HG02884 (cell line): ENCODE measurements around the gene BICC1.
A peak's percentile ranks its signal among the peaks of the same experiment; 100 is the strongest.

Experiments used
- ATAC-seq: cut with Tn5 transposase; IDR thresholded peaks from one replicate; pipeline ENCODE4 v1.9.1; 2021; ENCODE audit warnings: mild to moderate bottlenecking, moderate library complexity; ENCODE audit not compliant: unreplicated experiment

Gene BICC1

GRCh38 chr10:58771863-58772262 lies 259.2 kb downstream of the BICC1 start:
- ATAC-seq = no peak

DNA sequence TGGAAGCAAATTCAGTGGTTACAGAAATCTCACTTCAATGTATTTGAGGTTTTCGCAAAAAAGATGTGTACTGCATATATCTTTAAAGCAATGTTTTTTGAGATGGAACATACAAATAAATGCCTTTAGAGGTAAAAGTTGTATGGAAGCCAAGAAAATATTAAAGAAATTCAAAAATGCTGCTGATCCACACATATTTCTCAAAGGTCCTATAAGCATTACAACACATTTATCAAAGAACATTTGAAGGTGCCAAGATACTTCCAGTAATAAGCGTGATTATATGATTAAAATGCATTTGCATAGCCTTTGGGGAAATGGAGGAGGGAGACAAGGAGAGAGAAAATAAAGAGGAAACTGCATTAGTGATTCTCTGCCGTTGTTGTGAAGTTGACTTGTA lies 260.1 kb downstream of the BICC1 start:
- no peak for ATAC-seq

DNA sequence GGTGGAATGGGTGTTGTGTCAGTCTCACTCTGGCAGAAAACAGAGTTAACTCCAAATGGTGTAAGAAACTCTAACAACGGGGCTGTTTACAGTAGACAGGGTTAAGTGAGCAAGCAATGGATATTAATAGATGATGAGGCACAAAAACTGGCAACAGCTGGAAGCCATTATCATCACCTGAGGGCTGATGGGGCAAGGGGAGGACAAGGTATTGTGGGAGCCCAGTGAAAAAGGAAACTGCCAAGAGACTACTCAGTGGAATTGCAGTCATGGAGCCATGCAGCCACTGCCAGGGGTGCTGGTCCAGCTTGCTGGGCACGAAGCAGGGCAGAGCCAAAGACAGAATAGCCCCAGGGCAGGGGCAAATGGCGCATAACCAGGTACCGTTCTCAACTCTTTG lies 260.7 kb downstream of the BICC1 start:
- no peak for ATAC-seq

GRCh38 chr10:58773944-58774343 lies 261.3 kb downstream of the BICC1 start:
- no peak for ATAC-seq

DNA sequence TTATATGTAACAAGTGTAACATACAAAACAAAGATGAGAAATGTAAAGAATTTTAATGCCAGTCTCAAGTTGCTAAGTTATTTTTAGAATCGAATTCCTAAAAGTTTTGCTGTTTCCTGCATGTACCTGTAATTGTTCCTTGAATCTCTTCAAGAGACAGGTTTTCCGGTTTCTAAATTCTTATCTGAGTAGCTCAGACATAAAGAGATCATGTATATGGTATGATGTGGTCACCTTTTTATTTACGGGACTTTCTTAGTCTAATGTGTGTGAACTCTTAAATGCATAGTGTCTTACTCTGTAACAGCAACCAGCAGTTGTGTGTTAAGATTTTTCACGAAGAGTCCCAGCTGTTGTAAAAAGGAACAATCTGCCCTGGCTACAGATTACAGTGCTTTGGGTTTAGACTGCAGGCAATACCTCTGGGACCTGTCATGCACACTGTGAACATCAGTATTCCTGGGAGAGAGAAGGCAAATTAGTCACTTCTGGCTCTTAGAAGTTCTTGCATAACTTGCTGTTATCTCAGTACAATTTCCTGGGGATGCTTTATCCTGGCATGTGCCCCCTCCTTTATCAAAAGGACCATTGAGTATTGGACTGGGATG lies 263.4 kb downstream of the BICC1 start:
- no peak for ATAC-seq

GRCh38 chr10:58776568-58777318 lies 264.1 kb downstream of the BICC1 start:
- no peak for ATAC-seq

GRCh38 chr10:58778966-58779365 lies 266.3 kb downstream of the BICC1 start:
- no peak for ATAC-seq

- ATAC-seq = no peak
These were observed 266.9 kb downstream of the BICC1 start for GRCh38 chr10:58779594-58779993.

GRCh38 chr10:58780476-58780875 lies 267.8 kb downstream of the BICC1 start:
- no peak for ATAC-seq

GRCh38 chr10:58781873-58782488 lies 269.3 kb downstream of the BICC1 start:
- ATAC-seq = peak; percentile 65

- ATAC-seq = no peak
These were observed 270.5 kb downstream of the BICC1 start for GRCh38 chr10:58782876-58783851.

GRCh38 chr10:58784361-58784760 lies 271.7 kb downstream of the BICC1 start:
- ATAC-seq = no peak

DNA sequence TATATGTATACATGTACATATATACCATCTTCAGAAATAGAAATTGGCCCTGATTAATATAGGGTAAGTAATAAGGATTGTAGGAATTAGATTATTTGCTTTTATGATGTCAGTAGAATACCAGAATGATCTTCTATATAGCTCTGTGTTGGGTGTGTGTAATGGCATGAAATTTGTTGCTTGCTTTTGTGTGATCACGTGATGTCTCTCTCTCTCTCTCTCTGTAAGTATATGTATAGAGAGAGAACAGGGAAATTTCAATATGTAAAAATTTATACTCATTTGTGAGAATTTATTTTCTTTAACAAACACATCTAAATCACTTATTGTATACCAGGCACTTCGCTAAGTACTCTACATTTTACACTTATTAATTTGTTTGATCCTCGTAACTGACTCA lies 272.7 kb downstream of the BICC1 start:
- ATAC-seq = no peak

DNA sequence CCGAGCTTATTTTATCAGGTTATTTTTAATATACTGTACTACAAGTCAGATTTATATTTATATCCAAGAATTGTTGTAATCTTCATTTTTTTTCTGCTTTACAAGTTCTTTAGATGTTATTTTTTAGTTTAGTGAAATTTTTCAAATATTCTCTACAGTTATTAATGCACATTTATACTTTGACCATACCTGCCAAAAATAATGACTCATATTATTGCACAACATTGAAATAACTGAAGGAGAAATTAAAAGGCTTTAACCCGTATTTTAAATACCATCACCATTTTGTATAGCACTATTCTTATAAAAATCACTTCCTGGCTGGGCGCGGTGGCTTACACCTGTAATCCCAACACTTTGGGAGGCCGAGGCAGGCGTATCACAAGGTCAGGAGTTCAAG lies 278.5 kb downstream of the BICC1 start:
- ATAC-seq = no peak

DNA sequence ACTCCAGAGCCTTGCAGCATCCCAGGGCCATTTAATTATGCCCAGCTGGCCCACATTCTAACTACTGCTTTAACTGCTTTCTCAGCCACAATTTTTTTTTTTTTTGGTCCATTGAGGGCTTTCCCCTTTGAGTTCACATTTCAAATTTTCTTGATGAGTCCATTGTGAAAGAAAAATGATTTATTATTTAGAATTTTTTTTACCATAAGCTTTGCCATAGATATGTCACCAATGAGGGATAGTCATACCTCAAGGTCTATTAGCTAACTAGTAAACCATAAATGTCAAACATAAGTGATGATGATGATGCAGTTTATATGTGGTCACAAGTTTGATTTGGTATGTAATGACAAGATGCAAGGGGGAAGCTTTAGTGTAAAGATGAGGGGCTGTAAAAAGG lies 282.9 kb downstream of the BICC1 start:
- no peak for ATAC-seq

DNA sequence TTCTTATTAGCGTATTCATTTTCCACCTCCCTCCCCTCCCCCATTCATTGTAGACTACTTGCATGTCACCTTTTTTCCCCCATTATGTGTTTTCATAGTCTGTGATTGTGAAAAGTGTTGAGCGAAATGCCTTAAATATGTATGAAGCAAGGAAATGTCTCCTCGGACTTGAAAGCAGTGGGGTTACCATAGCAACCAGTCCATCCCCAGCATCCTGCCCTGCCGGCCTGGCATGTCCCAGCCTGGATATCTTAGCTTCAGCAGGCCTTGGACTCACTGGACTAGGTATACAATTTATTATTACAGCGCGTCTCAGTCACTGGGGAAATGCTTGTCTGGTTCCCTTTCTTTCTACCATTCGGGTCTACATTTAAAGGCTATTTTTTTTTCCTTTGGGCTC lies 283.6 kb downstream of the BICC1 start:
- ATAC-seq = no peak

GRCh38 chr10:58796824-58797223 lies 284.2 kb downstream of the BICC1 start:
- no peak for ATAC-seq

DNA sequence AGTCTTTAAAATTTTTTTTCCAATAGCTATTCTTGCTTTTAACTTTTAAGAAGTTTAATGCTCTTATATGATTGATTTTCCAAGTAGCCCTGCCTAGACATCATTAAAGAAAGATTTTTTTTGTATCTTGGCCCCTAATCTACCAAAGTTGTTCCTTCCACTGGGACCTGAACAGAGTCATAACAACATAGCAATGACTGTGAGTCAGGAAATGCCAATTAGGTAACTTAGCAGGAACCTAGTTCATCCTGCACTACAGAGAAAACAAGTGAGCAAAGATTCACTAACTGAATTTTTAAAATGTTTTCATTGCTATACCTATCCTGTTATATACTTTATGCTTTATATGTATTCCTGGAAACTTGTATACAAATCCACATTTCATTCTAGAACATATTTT lies 284.7 kb downstream of the BICC1 start:
- no peak for ATAC-seq

DNA sequence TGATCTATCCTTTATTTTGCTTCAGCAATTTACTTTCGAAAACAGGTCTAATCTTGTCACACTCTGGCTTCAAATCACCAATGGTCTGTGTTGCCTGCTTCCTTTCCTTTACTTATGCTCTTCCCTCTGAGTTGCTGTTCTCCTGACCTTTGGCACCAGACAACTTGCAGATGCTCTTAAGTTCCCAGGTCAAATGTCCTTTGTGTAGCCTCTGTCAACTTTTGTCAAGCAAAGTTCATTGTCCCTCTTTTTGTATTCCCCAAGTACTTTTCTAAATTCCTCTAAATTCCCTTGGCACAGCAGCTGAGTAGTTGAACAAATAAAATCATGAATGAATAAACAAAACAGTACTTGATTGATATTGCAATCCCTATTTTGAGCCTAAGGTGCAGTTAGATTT lies 289.4 kb downstream of the BICC1 start:
- ATAC-seq = no peak

GRCh38 chr10:58806323-58806722 lies 293.7 kb downstream of the BICC1 start:
- no peak for ATAC-seq

DNA sequence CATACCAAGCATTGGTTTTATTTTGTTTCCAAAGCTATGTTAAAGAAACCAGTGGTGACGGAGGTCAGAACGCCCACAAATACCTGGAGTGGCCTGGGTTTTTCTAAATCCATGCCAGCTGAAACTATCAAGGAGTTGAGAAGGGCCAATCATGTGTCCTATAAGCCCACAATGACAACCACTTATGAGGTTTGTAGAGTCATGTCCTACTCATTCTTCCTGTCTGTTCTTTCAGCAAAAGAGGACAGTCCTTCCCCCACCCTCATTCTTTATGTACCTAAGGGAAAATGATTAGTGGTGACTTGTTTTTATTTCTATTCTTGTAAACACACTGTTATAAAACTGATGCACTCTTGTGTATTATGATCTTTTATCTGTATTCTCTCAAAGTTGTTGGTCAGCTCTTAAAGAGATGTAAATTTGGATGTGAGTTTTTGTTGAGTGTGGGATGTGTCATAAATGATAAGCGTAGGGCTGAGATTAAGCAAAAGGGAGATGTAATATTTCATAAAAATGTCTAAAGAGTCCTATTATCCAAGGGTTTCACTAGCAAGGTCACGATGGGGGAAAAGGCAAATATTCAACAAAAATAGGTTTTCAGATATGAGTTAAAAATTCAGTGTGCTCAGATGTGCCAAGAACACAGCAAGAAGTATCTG lies 294.4 kb downstream of the BICC1 start:
- no peak for ATAC-seq
